Upper lobe of left lung (tissue), 6 donors: ENCODE results near the gene TRIP4. TPM values are rescaled to one million over a fixed set of nuclear protein-coding genes. Genes with fewer than 3 reads are reported as not detected.
"Not testable (repeated sequence)": the region's sequence is repeated elsewhere in the genome, so short reads cannot be mapped to it uniquely, and the experiment has no call there.

ENCODE experiments used
- ATAC-seq, 2 donors: fragments of 200-7000 bp; cut with Tn5 transposase; one replicate each; pipeline ENCODE4 v1.9.1; 2022; ENCODE audit warnings: mild to moderate bottlenecking in 2 of 2, moderate library complexity in 2 of 2; ENCODE audit not compliant: low FRiP score in 2 of 2
- DNase-seq, 2 donors: peaks; one replicate each; pipeline ENCODE4 v3.0.0-alpha.2; 2019 to 2020
- H3K27ac ChIP-seq, 4 donors: fragments of 200-600 bp; sonication (generic); one replicate each; pipeline ENCODE4 v1.5.1; 2016 to 2019
- H3K27me3 ChIP-seq, 4 donors: fragments of 200-600 bp; sonication (generic); one replicate each; pipeline ENCODE4 v1.5.1; 2017 to 2019
- H3K36me3 ChIP-seq, 4 donors: fragments of 200-600 bp; sonication (generic); one replicate each; pipeline ENCODE4 v1.5.1; 2016 to 2019
- H3K4me1 ChIP-seq, 4 donors: fragments of 200-600 bp; sonication (generic); one replicate each; pipeline ENCODE4 v1.5.1; 2018 to 2019
- H3K4me3 ChIP-seq, 4 donors: fragments of 200-600 bp; sonication (generic); one replicate each; pipeline ENCODE4 v1.5.1; 2017 to 2019; ENCODE audit warnings: mild to moderate bottlenecking in 2 of 4, moderate library complexity in 1 of 4
- H3K9me3 ChIP-seq, 4 donors: fragments of 200-600 bp; sonication (generic); one replicate each; pipeline ENCODE4 v1.5.1; 2018 to 2019
- CTCF ChIP-seq, 6 experiments: fragments of 450-650 bp in 4 of 6; fragments of 200-600 bp in 2 of 6; sonication (generic) in 2 of 6; IDR thresholded peaks; one replicate each; pipeline ENCODE4 v1.5.1; 2016 to 2019; ENCODE audit warnings: antibody characterized with exemption in 6 of 6
- EP300 ChIP-seq, 4 donors: sonication (generic); formaldehyde crosslinking; IDR thresholded peaks; one replicate each; pipeline ENCODE4 v1.5.1; 2017; ENCODE audit warnings: antibody characterized with exemption in 4 of 4, control low read depth in 2 of 4
- POLR2A ChIP-seq, 4 donors: fragments of 450-650 bp; IDR thresholded peaks; one replicate each; pipeline ENCODE4 v1.5.1; 2016 to 2017; ENCODE audit warnings: antibody characterized with exemption in 4 of 4, mild to moderate bottlenecking in 2 of 4
- POLR2AphosphoS5 ChIP-seq, 2 donors: sonication (generic); formaldehyde crosslinking; IDR thresholded peaks; one replicate each; pipeline ENCODE4 v1.5.1; 2017; ENCODE audit warnings: antibody characterized with exemption in 2 of 2
- WGBS, 2 donors: methylation state at CpG; one replicate each; pipeline ENCODE4 v1.1.5; 2017 to 2018; 5-methylcytosine and 5-hydroxymethylcytosine counted together
- total RNA-seq, 6 donors: library from RNA; depleted of rRNA in 4 of 6; stranded (reverse); fragments of >200 nt in 4 of 6; gene quantifications; one replicate each; pipeline versions ENCODE4 v1.1.0 to v1.2.1, GENCODE V29; 2016 to 2021
- donor health status: DM: no; HTN: no; CAD: no; lungs with moderate emphysema.
- donor health status: DM: no; HTN: yes; CAD: no; lungs with severe emphysema.

TRIP4 gene
- total RNA-seq, 6 donors from 2014 or later: 10.9 to 48.2 (median 20.4) TPM

GRCh38 chr15:64343841-64344240 lies 43.8 kb upstream of the TRIP4 start:
- H3K36me3 ChIP-seq: peaks cover 0 to 15% (median 0%) of the 10 kb centered on the region in 4 donors
- no peaks in the 10 kb centered on the region for H3K9me3 ChIP-seq
- no peak overlapping the region for H3K4me3 ChIP-seq
- H3K4me1 ChIP-seq: peaks cover 0 to 13% (median 5%) of the 10 kb centered on the region in 4 donors
- no peak overlapping the region for H3K27ac ChIP-seq
- no peak for DNase-seq
- 91% methylated on average over 2 of the region's 2 CpGs for WGBS, 2 donors
- ATAC-seq: no peak
- no peaks in the 10 kb centered on the region for H3K27me3 ChIP-seq
- no peak for TF ChIP-seq CTCF (IDR thresholded peaks at IDR 0.05)
- no peak for TF ChIP-seq POLR2AphosphoS5 (IDR thresholded peaks at IDR 0.05)
- TF ChIP-seq POLR2A (IDR thresholded peaks at IDR 0.05): no peak
- TF ChIP-seq EP300 (IDR thresholded peaks at IDR 0.05): no peak

- H3K36me3 ChIP-seq: peaks cover 0 to 15% (median 0%) of the 10 kb centered on the region in 4 donors
- no peaks in the 10 kb centered on the region for H3K9me3 ChIP-seq
- H3K27me3 ChIP-seq: no peaks in the 10 kb centered on the region
- H3K4me1 ChIP-seq: peaks cover 0 to 13% (median 5%) of the 10 kb centered on the region in 4 donors
- TF ChIP-seq POLR2AphosphoS5 (IDR thresholded peaks at IDR 0.05) (no peak), CTCF (IDR thresholded peaks at IDR 0.05) (no peak), POLR2A (IDR thresholded peaks at IDR 0.05) (no peak), EP300 (IDR thresholded peaks at IDR 0.05) (no peak)
- H3K27ac ChIP-seq: no peak overlapping the region
- ATAC-seq: no peak
- no peak for DNase-seq
- H3K4me3 ChIP-seq: no peak overlapping the region
Measured at GRCh38 chr15:64344651-64345294, 42.9 kb upstream of the TRIP4 start.

GRCh38 chr15:64346242-64346641 lies 41.4 kb upstream of the TRIP4 start:
- not testable (repeated sequence) for ATAC-seq, H3K27me3 ChIP-seq, H3K4me3 ChIP-seq, H3K27ac ChIP-seq, H3K9me3 ChIP-seq, DNase-seq
- Histone ChIP-seq H3K4me1 (peaks cover 0 to 13% (median 8%) of the 10 kb centered on the region in 4 donors), H3K36me3 (peaks cover 0 to 14% (median 0%) of the 10 kb centered on the region in 4 donors)
- 97 to 98% methylated on average over 6 of the region's 6 CpGs for WGBS, 2 donors

GRCh38 chr15:64348455-64348854 lies 39.2 kb upstream of the TRIP4 start:
- DNase-seq (no peak), ATAC-seq (no peak)
- no peak overlapping the region for H3K27ac ChIP-seq
- H3K4me3 ChIP-seq: no peak overlapping the region
- no peaks in the 10 kb centered on the region for H3K9me3 ChIP-seq
- no peak for TF ChIP-seq EP300 (IDR thresholded peaks at IDR 0.05)
- TF ChIP-seq CTCF (IDR thresholded peaks at IDR 0.05): no peak
- no peak for TF ChIP-seq POLR2AphosphoS5 (IDR thresholded peaks at IDR 0.05)
- no peak for TF ChIP-seq POLR2A (IDR thresholded peaks at IDR 0.05)
- 88 to 92% methylated on average over 1 of the region's 1 CpG for WGBS, 2 donors
- H3K36me3 ChIP-seq: peaks cover 0 to 8% (median 0%) of the 10 kb centered on the region in 4 donors
- peaks cover 0 to 16% (median 12%) of the 10 kb centered on the region in 4 donors for H3K4me1 ChIP-seq
- H3K27me3 ChIP-seq: no peaks in the 10 kb centered on the region

- H3K27me3 ChIP-seq: no peaks in the 10 kb centered on the region
- ATAC-seq: no peak
Measured at GRCh38 chr15:64349375-64349774, 38.3 kb upstream of the TRIP4 start.

More at GRCh38 chr15:64349375-64349774, 38.3 kb upstream of the TRIP4 start:
- Histone ChIP-seq H3K9me3 (no peaks in the 10 kb centered on the region), H3K36me3 (peaks cover 0 to 8% (median 0%) of the 10 kb centered on the region in 4 donors), H3K4me1 (peaks cover under 1 to 16% (median 11%) of the 10 kb centered on the region in 4 donors), H3K4me3 (no peak overlapping the region), H3K27ac (no peak overlapping the region)
- DNase-seq: no peak
- TF ChIP-seq POLR2AphosphoS5 (IDR thresholded peaks at IDR 0.05): no peak
- TF ChIP-seq POLR2A (IDR thresholded peaks at IDR 0.05): no peak
- TF ChIP-seq EP300 (IDR thresholded peaks at IDR 0.05): no peak
- TF ChIP-seq CTCF (IDR thresholded peaks at IDR 0.05): no peak
- WGBS, 2 donors: 78 to 96% methylated on average over 2 of the region's 2 CpGs
